Neural progenitor cell (in vitro differentiated cells): ENCODE measurements around the gene COG7. TPM values are rescaled to one million over a fixed set of nuclear protein-coding genes. Genes with fewer than 3 reads are reported as not detected.

ENCODE experiments used
- DNase-seq: peaks from one replicate; pipeline ENCODE4 v3.0.0-alpha.2; 2016; ENCODE audit warnings: low spot score
- H2AFZ ChIP-seq: fragments of 200-600 bp; sonication (generic); replicated peaks from 2 replicates; pipeline ENCODE4 v1.6.1; 2016; ENCODE audit warnings: antibody characterized with exemption
- H3F3A ChIP-seq: fragments of 200-600 bp; sonication (generic); 2 replicates; pipeline ENCODE4 v1.6.1; 2016; ENCODE audit warnings: antibody characterized with exemption, low read depth
- H3K27ac ChIP-seq: fragments of 200-600 bp; sonication (generic); 2 replicates; pipeline ENCODE4 v1.5.1; 2016; ENCODE audit warnings: mild to moderate bottlenecking
- H3K27me3 ChIP-seq: fragments of 200-600 bp; sonication (generic); 2 replicates; pipeline ENCODE4 v1.6.1; 2016; ENCODE audit warnings: mild to moderate bottlenecking, moderate library complexity
- H3K36me3 ChIP-seq: fragments of 200-600 bp; sonication (generic); 2 replicates; pipeline ENCODE4 v1.5.1; 2016
- H3K4me1 ChIP-seq: fragments of 200-600 bp; sonication (generic); 2 replicates; pipeline ENCODE4 v1.6.1; 2016; ENCODE audit warnings: mixed run types
- H3K4me2 ChIP-seq: fragments of 200-600 bp; sonication (generic); 2 replicates; pipeline ENCODE4 v1.6.1; 2016
- H3K4me3 ChIP-seq: fragments of 200-600 bp; sonication (generic); 2 replicates; pipeline ENCODE4 v1.5.1; 2016
- H3K79me2 ChIP-seq: fragments of 200-600 bp; sonication (generic); 2 replicates; pipeline ENCODE4 v1.6.1; 2016; ENCODE audit warnings: low read depth
- H3K9ac ChIP-seq: fragments of 200-600 bp; sonication (generic); 2 replicates; pipeline ENCODE4 v1.6.1; 2016
- H3K9me3 ChIP-seq: fragments of 200-600 bp; sonication (generic); 2 replicates; pipeline ENCODE4 v1.5.1; 2016; ENCODE audit warnings: low read depth
- H4K20me1 ChIP-seq: fragments of 200-600 bp; sonication (generic); 2 replicates; pipeline ENCODE4 v1.6.1; 2016; ENCODE audit warnings: low read depth
- H3K27ac Mint-ChIP-seq: 3 replicates; pipeline ENCODE4 v1.8.0; 2021; ENCODE audit warnings: mixed read lengths
- H3K27me3 Mint-ChIP-seq: 2 replicates; pipeline ENCODE4 v1.8.0; 2022; ENCODE audit warnings: low read depth, mild to moderate bottlenecking, inconsistent platforms, moderate library complexity, mixed read lengths; ENCODE audit not compliant: insufficient read depth
- H3K36me3 Mint-ChIP-seq: 3 replicates; pipeline ENCODE4 v1.8.0; 2021; ENCODE audit warnings: mixed read lengths
- H3K4me1 Mint-ChIP-seq: 3 replicates; pipeline ENCODE4 v1.8.0; 2021; ENCODE audit warnings: mixed read lengths
- H3K4me3 Mint-ChIP-seq: 3 replicates; pipeline ENCODE4 v1.8.0; 2021; ENCODE audit warnings: mild to moderate bottlenecking, moderate library complexity, mixed read lengths
- H3K9me3 Mint-ChIP-seq: 3 replicates; pipeline ENCODE4 v1.8.0; 2020; ENCODE audit warnings: mixed read lengths
- CTCF ChIP-seq: fragments of 200-600 bp; sonication (generic); IDR thresholded peaks from 2 replicates; pipeline ENCODE4 v1.5.1; 2017; ENCODE audit warnings: antibody characterized with exemption, mild to moderate bottlenecking
- EZH2 ChIP-seq: fragments of 200-600 bp; sonication (generic); IDR thresholded peaks from 2 replicates; pipeline ENCODE4 v1.6.1; 2017; ENCODE audit warnings: antibody characterized with exemption, mild to moderate bottlenecking, moderate library complexity
- EZH2phosphoT487 ChIP-seq: fragments of 200-600 bp; sonication (generic); IDR thresholded peaks from 2 replicates; pipeline ENCODE4 v1.6.1; 2017; ENCODE audit warnings: antibody characterized with exemption
- total RNA-seq: library from RNA; depleted of rRNA; stranded (reverse); fragments of >200 nt; gene quantifications from 2 replicates; pipeline ENCODE4 v1.2.3, GENCODE V29; 2015; ENCODE audit warnings: low replicate concordance

COG7 gene
- total RNA-seq, 1 donor from 2014 or later: 21.6 TPM

- H3K27ac ChIP-seq: no peak overlapping the region
- peaks cover 5% of the 10 kb centered on the region for H3K4me1 ChIP-seq
- no peaks in the 10 kb centered on the region for H3K36me3 ChIP-seq
- no peak overlapping the region for H3K9ac ChIP-seq
- no peaks in the 10 kb centered on the region for H3K9me3 Mint-ChIP-seq
- H2AFZ ChIP-seq: no peak overlapping the region
- H3K79me2 ChIP-seq: no peaks in the 10 kb centered on the region
- no peak overlapping the region for H3K4me3 Mint-ChIP-seq
- TF ChIP-seq CTCF: no peak
- TF ChIP-seq EZH2: no peak
- TF ChIP-seq EZH2phosphoT487: no peak
- H3K27me3 Mint-ChIP-seq: no peaks in the 10 kb centered on the region
- no peaks in the 10 kb centered on the region for H3K4me1 Mint-ChIP-seq
- H3K9me3 ChIP-seq: no peaks in the 10 kb centered on the region
- H3K4me2 ChIP-seq: no peak overlapping the region
- no peaks in the 10 kb centered on the region for H3K27me3 ChIP-seq
- no peaks in the 10 kb centered on the region for H3K36me3 Mint-ChIP-seq
- H3K27ac Mint-ChIP-seq: no peak overlapping the region
- no peak for DNase-seq
- no peak overlapping the region for H3K4me3 ChIP-seq
- no peaks in the 10 kb centered on the region for H4K20me1 ChIP-seq
- H3F3A ChIP-seq: no peaks in the 10 kb centered on the region
Measured at GRCh38 chr16:23345237-23345636, 107.8 kb downstream of the COG7 start.

GRCh38 chr16:23343643-23344612, 109.1 kb downstream of the COG7 start:
- Histone ChIP-seq H3K9me3 (no peaks in the 10 kb centered on the region), H3K27ac (no peak overlapping the region), H3K4me1 (peaks cover 5% of the 10 kb centered on the region), H3K4me3 (no peak overlapping the region), H3K9ac (no peak overlapping the region), H2AFZ (no peak overlapping the region), H3K79me2 (no peaks in the 10 kb centered on the region), H3F3A (no peaks in the 10 kb centered on the region), H3K36me3 (no peaks in the 10 kb centered on the region), H3K27me3 (no peaks in the 10 kb centered on the region), H3K4me2 (no peak overlapping the region), H4K20me1 (no peaks in the 10 kb centered on the region)
- Mint-ChIP-seq H3K4me3 (no peak overlapping the region), H3K27me3 (no peaks in the 10 kb centered on the region), H3K36me3 (no peaks in the 10 kb centered on the region), H3K9me3 (no peaks in the 10 kb centered on the region), H3K4me1 (no peaks in the 10 kb centered on the region), H3K27ac (no peak overlapping the region)
- DNase-seq: no peak
- no peak for TF ChIP-seq EZH2phosphoT487
- TF ChIP-seq CTCF: no peak
- TF ChIP-seq EZH2: no peak

- Histone ChIP-seq H3K79me2 (no peaks in the 10 kb centered on the region), H3K4me3 (no peak overlapping the region), H3F3A (no peaks in the 10 kb centered on the region), H4K20me1 (no peaks in the 10 kb centered on the region), H3K27me3 (no peaks in the 10 kb centered on the region), H3K9ac (no peak overlapping the region), H3K36me3 (no peaks in the 10 kb centered on the region), H3K4me2 (no peak overlapping the region), H3K9me3 (no peaks in the 10 kb centered on the region), H3K27ac (no peak overlapping the region), H2AFZ (no peak overlapping the region), H3K4me1 (peaks cover 5% of the 10 kb centered on the region)
- no peak for DNase-seq
- peaks cover 3% of the 10 kb centered on the region for H3K27me3 Mint-ChIP-seq
- no peaks in the 10 kb centered on the region for H3K4me1 Mint-ChIP-seq
- peaks cover 2% of the 10 kb centered on the region for H3K9me3 Mint-ChIP-seq
- H3K4me3 Mint-ChIP-seq: no peak overlapping the region
- no peak overlapping the region for H3K27ac Mint-ChIP-seq
- TF ChIP-seq EZH2 (no peak), EZH2phosphoT487 (no peak), CTCF (no peak)
- no peaks in the 10 kb centered on the region for H3K36me3 Mint-ChIP-seq
Measured at GRCh38 chr16:23342083-23342640, 110.8 kb downstream of the COG7 start.
